ENCODE measurements around the gene PCSK1. TPM values are rescaled to one million over a fixed set of nuclear protein-coding genes. Genes with fewer than 3 reads are reported as not detected.
A peak's percentile ranks its signal among the peaks of the same experiment; 100 is the strongest.

PCSK1 gene
- polyA plus RNA-seq, 2 of the 4 experiments (the other 2 are of a cell fraction) = 0.14 to 0.17 TPM

DNA sequence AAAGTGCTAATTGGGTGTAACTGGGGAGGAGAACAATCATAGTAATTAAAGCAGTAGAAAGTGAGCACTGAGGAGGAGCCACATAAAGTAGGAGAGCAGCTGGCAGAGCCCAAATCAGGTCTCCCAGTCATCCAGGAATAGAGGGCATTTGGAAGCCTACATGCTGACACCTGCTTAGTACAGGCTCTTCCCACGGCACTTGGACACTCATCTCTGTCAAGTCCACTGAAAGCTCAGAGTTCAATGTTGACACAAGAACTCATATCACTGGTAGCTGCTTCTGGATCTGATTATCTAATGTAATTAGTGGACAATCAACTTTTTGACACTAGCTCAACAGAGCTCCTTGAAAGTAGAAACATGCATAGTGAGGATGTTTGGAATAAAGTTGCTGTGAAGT, 45.9 kb upstream of the PCSK1 start (continued):
- TF ChIP-seq FOXS1 (CRISPR knock-in tag; IDR thresholded peaks at IDR 0.05) (no peak), TFCP2L1 (CRISPR knock-in tag; IDR thresholded peaks at IDR 0.05) (no peak), BHLHE40 (IDR thresholded peaks at IDR 0.05; ENCODE audit: low read depth, low read length) (no peak)

DNA sequence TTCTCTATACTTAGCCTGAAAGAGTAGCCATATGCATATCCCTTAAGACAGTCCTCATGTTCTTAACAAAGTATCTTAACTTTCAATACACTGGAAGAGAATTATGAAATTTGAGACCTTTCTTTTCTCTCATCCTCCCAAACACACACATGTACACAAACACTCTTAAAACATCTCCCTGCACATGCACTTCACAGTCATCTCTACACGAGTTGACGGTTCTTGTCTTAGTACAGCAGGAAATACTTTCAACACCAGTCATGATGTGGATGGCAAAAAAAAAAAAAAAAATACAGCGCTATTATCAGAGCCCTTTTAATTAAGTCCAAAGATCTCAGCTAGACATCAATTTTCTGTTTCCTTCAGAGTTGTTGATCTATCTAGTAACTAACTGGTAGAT, 43.6 kb upstream of the PCSK1 start:
- no peak overlapping the region for H3K27ac ChIP-seq
- ATAC-seq (no peak), DNase-seq (ENCODE audit: low read depth in 1 of 2, low spot score in 1 of 2) (no peak), FAIRE-seq (peak; percentile 59)
- ChIA-PET CTCF (interaction anchor here (1.9 kb wide), 1 partner anchor 29 kb away, joined by 5 read pairs; no protein-coding TSS in a partner anchor), POLR2A (no interaction called here)
- no peak overlapping the region for H3K4me3 ChIP-seq
- TF ChIP-seq SREBF2 (IDR thresholded peaks at IDR 0.05) (no peak), RCOR1 (IDR thresholded peaks at IDR 0.05; ENCODE audit: low read depth, low read length) (no peak), SMC3 (IDR thresholded peaks at IDR 0.05) (no peak), CHD2 (IDR thresholded peaks at IDR 0.05; ENCODE audit: low read length, partially characterized antibody) (no peak), JUNB (IDR thresholded peaks at IDR 0.05) (no peak), TFCP2L1 (CRISPR knock-in tag; IDR thresholded peaks at IDR 0.05) (no peak), MAFK (IDR thresholded peaks at IDR 0.05; ENCODE audit: partially characterized antibody) (no peak), HOXB13 (CRISPR knock-in tag; IDR thresholded peaks at IDR 0.05; ENCODE audit: low read depth) (no peak), FOSL2 (IDR thresholded peaks at IDR 0.05) (no peak), FOSL2 (CRISPR knock-in tag; IDR thresholded peaks at IDR 0.05) (no peak), CBX8 (IDR thresholded peaks at IDR 0.05) (no peak), NR3C1 (IDR thresholded peaks at IDR 0.05) (no peak), ZFP36 (IDR thresholded peaks at IDR 0.05; ENCODE audit: borderline replicate concordance, partially characterized antibody) (no peak)
- TF ChIP-seq, protein P1, sequence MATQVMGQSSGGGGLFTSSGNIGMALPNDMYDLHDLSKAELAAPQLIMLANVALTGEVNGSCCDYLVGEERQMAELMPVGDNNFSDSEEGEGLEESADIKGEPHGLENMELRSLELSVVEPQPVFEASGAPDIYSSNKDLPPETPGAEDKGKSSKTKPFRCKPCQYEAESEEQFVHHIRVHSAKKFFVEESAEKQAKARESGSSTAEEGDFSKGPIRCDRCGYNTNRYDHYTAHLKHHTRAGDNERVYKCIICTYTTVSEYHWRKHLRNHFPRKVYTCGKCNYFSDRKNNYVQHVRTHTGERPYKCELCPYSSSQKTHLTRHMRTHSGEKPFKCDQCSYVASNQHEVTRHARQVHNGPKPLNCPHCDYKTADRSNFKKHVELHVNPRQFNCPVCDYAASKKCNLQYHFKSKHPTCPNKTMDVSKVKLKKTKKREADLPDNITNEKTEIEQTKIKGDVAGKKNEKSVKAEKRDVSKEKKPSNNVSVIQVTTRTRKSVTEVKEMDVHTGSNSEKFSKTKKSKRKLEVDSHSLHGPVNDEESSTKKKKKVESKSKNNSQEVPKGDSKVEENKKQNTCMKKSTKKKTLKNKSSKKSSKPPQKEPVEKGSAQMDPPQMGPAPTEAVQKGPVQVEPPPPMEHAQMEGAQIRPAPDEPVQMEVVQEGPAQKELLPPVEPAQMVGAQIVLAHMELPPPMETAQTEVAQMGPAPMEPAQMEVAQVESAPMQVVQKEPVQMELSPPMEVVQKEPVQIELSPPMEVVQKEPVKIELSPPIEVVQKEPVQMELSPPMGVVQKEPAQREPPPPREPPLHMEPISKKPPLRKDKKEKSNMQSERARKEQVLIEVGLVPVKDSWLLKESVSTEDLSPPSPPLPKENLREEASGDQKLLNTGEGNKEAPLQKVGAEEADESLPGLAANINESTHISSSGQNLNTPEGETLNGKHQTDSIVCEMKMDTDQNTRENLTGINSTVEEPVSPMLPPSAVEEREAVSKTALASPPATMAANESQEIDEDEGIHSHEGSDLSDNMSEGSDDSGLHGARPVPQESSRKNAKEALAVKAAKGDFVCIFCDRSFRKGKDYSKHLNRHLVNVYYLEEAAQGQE (IDR thresholded peaks at IDR 0.05) = no peak
- TF ChIP-seq, protein P2, sequence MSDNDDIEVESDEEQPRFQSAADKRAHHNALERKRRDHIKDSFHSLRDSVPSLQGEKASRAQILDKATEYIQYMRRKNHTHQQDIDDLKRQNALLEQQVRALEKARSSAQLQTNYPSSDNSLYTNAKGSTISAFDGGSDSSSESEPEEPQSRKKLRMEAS (IDR thresholded peaks at IDR 0.05) = no peak
- H3K4me2 ChIP-seq = no peak overlapping the region
- no peaks in the 10 kb centered on the region for H3K4me1 ChIP-seq
- 72% methylated on average over 3 of the region's 3 CpGs for WGBS (ENCODE audit: missing lambda C conversion rate)
- no peaks in the 10 kb centered on the region for H3K9me3 ChIP-seq

DNA sequence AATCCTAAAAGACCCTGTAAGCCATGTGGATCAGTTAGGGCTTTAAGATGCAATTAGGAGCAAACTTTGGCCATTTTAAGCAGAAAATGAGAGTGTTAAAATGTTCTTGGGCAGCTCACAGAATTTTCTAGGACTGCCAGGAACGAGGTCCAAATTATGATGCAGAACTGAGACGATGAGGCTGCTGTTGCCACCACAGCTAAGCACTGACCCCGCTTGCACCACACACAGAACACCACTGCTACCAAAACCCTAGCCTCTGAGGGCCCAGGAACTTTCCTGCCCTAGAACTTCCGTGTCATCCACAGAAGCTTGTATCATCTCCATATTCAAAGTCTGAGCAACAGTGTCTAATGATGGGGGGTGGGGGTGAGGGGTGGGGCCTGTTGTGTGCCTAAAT, 41.0 kb upstream of the PCSK1 start:
- ATAC-seq (no peak), FAIRE-seq (no peak), DNase-seq (ENCODE audit: low read depth in 1 of 2, low spot score in 1 of 2) (no peak)
- Histone ChIP-seq H3K9me3 (no peaks in the 10 kb centered on the region), H3K4me2 (no peak overlapping the region), H3K4me3 (no peak overlapping the region), H3K27ac (no peak overlapping the region), H3K4me1 (no peaks in the 10 kb centered on the region)
- POLR2A ChIA-PET = no interaction called here
- WGBS (ENCODE audit: missing lambda C conversion rate) = 47% methylated on average over 4 of the region's 4 CpGs
- CTCF ChIA-PET = interaction anchor here (0.8 to 1.2 kb wide), 2 partner anchors 9 to 34 kb away, joined by 3 read pairs; no protein-coding TSS in a partner anchor
- TF ChIP-seq CBX8 (IDR thresholded peaks at IDR 0.05) = no peak
- TF ChIP-seq HEYL (CRISPR knock-in tag; IDR thresholded peaks at IDR 0.05) = no peak
- TF ChIP-seq, protein P3, sequence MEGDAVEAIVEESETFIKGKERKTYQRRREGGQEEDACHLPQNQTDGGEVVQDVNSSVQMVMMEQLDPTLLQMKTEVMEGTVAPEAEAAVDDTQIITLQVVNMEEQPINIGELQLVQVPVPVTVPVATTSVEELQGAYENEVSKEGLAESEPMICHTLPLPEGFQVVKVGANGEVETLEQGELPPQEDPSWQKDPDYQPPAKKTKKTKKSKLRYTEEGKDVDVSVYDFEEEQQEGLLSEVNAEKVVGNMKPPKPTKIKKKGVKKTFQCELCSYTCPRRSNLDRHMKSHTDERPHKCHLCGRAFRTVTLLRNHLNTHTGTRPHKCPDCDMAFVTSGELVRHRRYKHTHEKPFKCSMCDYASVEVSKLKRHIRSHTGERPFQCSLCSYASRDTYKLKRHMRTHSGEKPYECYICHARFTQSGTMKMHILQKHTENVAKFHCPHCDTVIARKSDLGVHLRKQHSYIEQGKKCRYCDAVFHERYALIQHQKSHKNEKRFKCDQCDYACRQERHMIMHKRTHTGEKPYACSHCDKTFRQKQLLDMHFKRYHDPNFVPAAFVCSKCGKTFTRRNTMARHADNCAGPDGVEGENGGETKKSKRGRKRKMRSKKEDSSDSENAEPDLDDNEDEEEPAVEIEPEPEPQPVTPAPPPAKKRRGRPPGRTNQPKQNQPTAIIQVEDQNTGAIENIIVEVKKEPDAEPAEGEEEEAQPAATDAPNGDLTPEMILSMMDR (IDR thresholded peaks at IDR 0.05) = no peak
- TF ChIP-seq MYC (IDR thresholded peaks at IDR 0.05; ENCODE audit: borderline replicate concordance, low read length) = no peak
- TF ChIP-seq SMC3 (IDR thresholded peaks at IDR 0.05) = no peak
- TF ChIP-seq TP53 (CRISPR knock-in tag; IDR thresholded peaks at IDR 0.05) = no peak
- TF ChIP-seq NPAS2 (CRISPR knock-in tag; IDR thresholded peaks at IDR 0.05; ENCODE audit: borderline replicate concordance) = no peak
- no peak for TF ChIP-seq EHF (CRISPR knock-in tag; IDR thresholded peaks at IDR 0.05)
- TF ChIP-seq SREBF2 (IDR thresholded peaks at IDR 0.05) = no peak
